ENCODE data around the gene ABCA13. TPM values are rescaled to one million over a fixed set of nuclear protein-coding genes. Genes with fewer than 3 reads are reported as not detected.

Gene ABCA13
- total and polyA plus RNA-seq, 2 experiments from 2014 or later = 0.21 to 0.50 TPM

DNA sequence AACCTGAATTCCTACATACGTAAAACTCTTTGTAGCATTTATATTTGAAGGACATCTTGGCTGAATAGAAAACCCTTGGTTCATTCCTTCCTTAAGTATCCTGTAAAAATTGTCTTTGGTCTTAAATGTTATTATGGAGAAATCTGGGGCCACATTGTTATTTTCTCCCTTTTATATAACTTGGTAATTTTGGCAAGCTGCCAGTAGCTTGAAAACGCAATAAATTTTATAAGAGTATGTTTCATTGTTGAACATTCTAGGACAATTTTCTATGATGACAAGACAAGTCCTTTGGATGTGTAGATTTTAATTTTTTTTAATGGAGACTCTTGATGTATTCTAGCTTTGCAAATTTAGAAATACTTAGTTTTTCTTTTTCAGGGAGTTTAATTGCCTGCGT, 191.9 kb downstream of the ABCA13 start:
- TF ChIP-seq, protein P1, sequence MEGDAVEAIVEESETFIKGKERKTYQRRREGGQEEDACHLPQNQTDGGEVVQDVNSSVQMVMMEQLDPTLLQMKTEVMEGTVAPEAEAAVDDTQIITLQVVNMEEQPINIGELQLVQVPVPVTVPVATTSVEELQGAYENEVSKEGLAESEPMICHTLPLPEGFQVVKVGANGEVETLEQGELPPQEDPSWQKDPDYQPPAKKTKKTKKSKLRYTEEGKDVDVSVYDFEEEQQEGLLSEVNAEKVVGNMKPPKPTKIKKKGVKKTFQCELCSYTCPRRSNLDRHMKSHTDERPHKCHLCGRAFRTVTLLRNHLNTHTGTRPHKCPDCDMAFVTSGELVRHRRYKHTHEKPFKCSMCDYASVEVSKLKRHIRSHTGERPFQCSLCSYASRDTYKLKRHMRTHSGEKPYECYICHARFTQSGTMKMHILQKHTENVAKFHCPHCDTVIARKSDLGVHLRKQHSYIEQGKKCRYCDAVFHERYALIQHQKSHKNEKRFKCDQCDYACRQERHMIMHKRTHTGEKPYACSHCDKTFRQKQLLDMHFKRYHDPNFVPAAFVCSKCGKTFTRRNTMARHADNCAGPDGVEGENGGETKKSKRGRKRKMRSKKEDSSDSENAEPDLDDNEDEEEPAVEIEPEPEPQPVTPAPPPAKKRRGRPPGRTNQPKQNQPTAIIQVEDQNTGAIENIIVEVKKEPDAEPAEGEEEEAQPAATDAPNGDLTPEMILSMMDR (IDR thresholded peaks at IDR 0.05; ENCODE audit: low read depth, low read length) = no peak
- no peak overlapping the region for H3K27ac ChIP-seq
- H3K4me1 ChIP-seq (ENCODE audit: low read depth) = no peaks in the 10 kb centered on the region
- H3K27me3 ChIP-seq = no peaks in the 10 kb centered on the region
- H3K36me3 ChIP-seq = no peaks in the 10 kb centered on the region
- H3K9me3 ChIP-seq (ENCODE audit: low read depth) = no peaks in the 10 kb centered on the region
- H3K4me3 ChIP-seq = no peak overlapping the region
- no peak for DNase-seq (ENCODE audit: low read depth in 1 of 2, low spot score in 1 of 2)

DNA sequence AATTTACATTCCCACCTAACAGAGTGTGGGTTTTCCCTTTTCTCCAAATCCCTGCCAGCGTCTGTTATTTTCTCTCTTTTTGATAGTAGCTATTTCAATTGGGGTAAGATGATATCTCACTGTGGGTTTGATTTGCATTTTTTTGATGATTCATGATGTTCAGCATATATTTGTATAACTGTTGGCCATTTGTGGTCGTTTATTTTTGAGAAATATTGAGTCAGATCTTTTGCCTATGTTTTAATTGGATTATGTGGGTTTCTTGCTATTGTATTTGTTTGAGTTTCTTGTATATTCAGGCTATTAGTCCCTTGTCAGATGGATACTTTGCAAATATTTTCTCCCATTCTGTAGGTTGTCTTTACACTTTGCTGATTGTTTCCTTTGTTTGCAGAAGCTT, 193.8 kb downstream of the ABCA13 start:
- H3K27me3 ChIP-seq = no peaks in the 10 kb centered on the region
- no peaks in the 10 kb centered on the region for H3K4me1 ChIP-seq (ENCODE audit: low read depth)
- no peak overlapping the region for H3K4me3 ChIP-seq
- no peak overlapping the region for H3K27ac ChIP-seq
- H3K9me3 ChIP-seq (ENCODE audit: low read depth) = no peaks in the 10 kb centered on the region
- TF ChIP-seq, protein P1 (IDR thresholded peaks at IDR 0.05; ENCODE audit: low read depth, low read length) = no peak
- no peak for DNase-seq (ENCODE audit: low read depth in 1 of 2, low spot score in 1 of 2)
- H3K36me3 ChIP-seq = no peaks in the 10 kb centered on the region

GRCh38 chr7:48366096-48366495, 194.8 kb downstream of the ABCA13 start:
- Histone ChIP-seq H3K4me1 (ENCODE audit: low read depth) (no peaks in the 10 kb centered on the region), H3K9me3 (ENCODE audit: low read depth) (no peaks in the 10 kb centered on the region), H3K36me3 (no peaks in the 10 kb centered on the region), H3K27me3 (no peaks in the 10 kb centered on the region), H3K27ac (no peak overlapping the region), H3K4me3 (no peak overlapping the region)
- DNase-seq (ENCODE audit: low read depth in 1 of 2, low spot score in 1 of 2) = no peak
- TF ChIP-seq, protein P1 (IDR thresholded peaks at IDR 0.05; ENCODE audit: low read depth, low read length) = no peak

DNA sequence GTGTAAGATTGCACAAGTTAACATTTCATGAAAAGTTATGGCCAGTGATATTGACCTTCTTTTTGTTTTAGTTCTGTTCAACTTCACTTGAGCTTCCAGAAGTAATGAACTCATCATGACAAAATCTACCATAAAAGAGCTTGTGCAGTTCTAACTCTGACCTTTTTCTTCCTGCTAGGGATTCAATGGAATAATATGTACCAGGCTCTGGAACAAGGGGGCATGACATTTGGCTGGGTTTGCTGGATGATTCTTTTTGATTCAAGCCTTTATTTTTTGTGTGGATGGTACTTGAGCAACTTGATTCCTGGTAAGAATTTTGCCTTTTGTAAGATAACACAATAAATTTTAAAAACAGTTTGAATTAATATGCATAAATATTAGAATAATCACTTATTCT, 205.0 kb downstream of the ABCA13 start:
- Histone ChIP-seq H3K9me3 (ENCODE audit: low read depth) (no peaks in the 10 kb centered on the region), H3K27ac (no peak overlapping the region), H3K4me1 (ENCODE audit: low read depth) (peaks cover 4% of the 10 kb centered on the region), H3K4me3 (no peak overlapping the region), H3K27me3 (no peaks in the 10 kb centered on the region), H3K36me3 (no peaks in the 10 kb centered on the region)
- TF ChIP-seq, protein P1 (IDR thresholded peaks at IDR 0.05; ENCODE audit: low read depth, low read length) = no peak
- DNase-seq (ENCODE audit: low read depth in 1 of 2, low spot score in 1 of 2) = no peak

- Histone ChIP-seq H3K27ac (no peak overlapping the region), H3K4me1 (ENCODE audit: low read depth) (no peaks in the 10 kb centered on the region), H3K27me3 (no peaks in the 10 kb centered on the region), H3K36me3 (no peaks in the 10 kb centered on the region), H3K4me3 (no peak overlapping the region), H3K9me3 (ENCODE audit: low read depth) (no peaks in the 10 kb centered on the region)
- DNase-seq (ENCODE audit: low read depth in 1 of 2, low spot score in 1 of 2) = no peak
- TF ChIP-seq, protein P1 (IDR thresholded peaks at IDR 0.05; ENCODE audit: low read depth, low read length) = no peak
Measured at GRCh38 chr7:48380921-48381320, 209.7 kb downstream of the ABCA13 start.

- TF ChIP-seq, protein P1 (IDR thresholded peaks at IDR 0.05; ENCODE audit: low read depth, low read length) = no peak
- no peaks in the 10 kb centered on the region for H3K4me1 ChIP-seq (ENCODE audit: low read depth)
- H3K9me3 ChIP-seq (ENCODE audit: low read depth) = no peaks in the 10 kb centered on the region
- H3K36me3 ChIP-seq = no peaks in the 10 kb centered on the region
- no peak overlapping the region for H3K4me3 ChIP-seq
- DNase-seq (ENCODE audit: low read depth in 1 of 2, low spot score in 1 of 2) = no peak
- no peaks in the 10 kb centered on the region for H3K27me3 ChIP-seq
- no peak overlapping the region for H3K27ac ChIP-seq
Measured at GRCh38 chr7:48381571-48381970, 210.3 kb downstream of the ABCA13 start.

Data from cardiac muscle cell (in vitro differentiated cells and primary cell).